Measurements from ENCODE around the gene SBK1.

Gene SBK1

DNA sequence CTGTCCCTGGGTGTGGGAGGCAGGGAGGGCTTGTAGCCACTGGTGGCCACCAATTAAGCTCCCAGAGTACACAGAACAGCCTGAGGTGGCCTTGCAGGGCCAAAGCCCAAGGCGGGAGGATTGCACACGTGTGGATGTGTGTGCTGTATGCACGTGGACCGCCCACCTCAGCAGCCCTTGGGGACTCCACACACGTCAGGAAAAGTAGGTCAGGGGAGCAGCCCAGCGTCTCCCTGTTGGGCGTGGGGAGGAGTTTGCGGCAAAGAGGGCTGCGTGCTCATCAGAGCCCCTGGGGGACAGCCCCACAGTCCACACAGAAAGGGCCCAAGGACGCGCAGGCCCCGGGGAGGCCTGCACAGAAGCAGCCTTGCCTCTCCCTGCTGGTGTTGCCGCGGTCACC, 19.6 kb downstream of the SBK1 start:
- TF ChIP-seq, protein P1, sequence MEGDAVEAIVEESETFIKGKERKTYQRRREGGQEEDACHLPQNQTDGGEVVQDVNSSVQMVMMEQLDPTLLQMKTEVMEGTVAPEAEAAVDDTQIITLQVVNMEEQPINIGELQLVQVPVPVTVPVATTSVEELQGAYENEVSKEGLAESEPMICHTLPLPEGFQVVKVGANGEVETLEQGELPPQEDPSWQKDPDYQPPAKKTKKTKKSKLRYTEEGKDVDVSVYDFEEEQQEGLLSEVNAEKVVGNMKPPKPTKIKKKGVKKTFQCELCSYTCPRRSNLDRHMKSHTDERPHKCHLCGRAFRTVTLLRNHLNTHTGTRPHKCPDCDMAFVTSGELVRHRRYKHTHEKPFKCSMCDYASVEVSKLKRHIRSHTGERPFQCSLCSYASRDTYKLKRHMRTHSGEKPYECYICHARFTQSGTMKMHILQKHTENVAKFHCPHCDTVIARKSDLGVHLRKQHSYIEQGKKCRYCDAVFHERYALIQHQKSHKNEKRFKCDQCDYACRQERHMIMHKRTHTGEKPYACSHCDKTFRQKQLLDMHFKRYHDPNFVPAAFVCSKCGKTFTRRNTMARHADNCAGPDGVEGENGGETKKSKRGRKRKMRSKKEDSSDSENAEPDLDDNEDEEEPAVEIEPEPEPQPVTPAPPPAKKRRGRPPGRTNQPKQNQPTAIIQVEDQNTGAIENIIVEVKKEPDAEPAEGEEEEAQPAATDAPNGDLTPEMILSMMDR (IDR thresholded peaks at IDR 0.05; ENCODE audit: borderline replicate concordance, insufficient read depth, low read depth, low read length) = no peak
- H3K4me3 ChIP-seq (ENCODE audit: low read depth, low read length) = no peak overlapping the region

GRCh38 chr16:28312327-28312726, 20.0 kb downstream of the SBK1 start:
- TF ChIP-seq, protein P1 (IDR thresholded peaks at IDR 0.05; ENCODE audit: borderline replicate concordance, insufficient read depth, low read depth, low read length) = no peak

GRCh38 chr16:28313587-28313986, 21.3 kb downstream of the SBK1 start:
- TF ChIP-seq, protein P1 (IDR thresholded peaks at IDR 0.05; ENCODE audit: borderline replicate concordance, insufficient read depth, low read depth, low read length) = no peak
- H3K4me3 ChIP-seq (ENCODE audit: low read depth, low read length) = no peak overlapping the region

More at GRCh38 chr16:28312327-28312726, 20.0 kb downstream of the SBK1 start:
- no peak overlapping the region for H3K4me3 ChIP-seq (ENCODE audit: low read depth, low read length)

- no peak overlapping the region for H3K4me3 ChIP-seq (ENCODE audit: low read depth, low read length)
- TF ChIP-seq, protein P1 (IDR thresholded peaks at IDR 0.05; ENCODE audit: borderline replicate concordance, insufficient read depth, low read depth, low read length) = no peak
Measured at GRCh38 chr16:28316054-28316453, 23.7 kb downstream of the SBK1 start.

- TF ChIP-seq, protein P1 (IDR thresholded peaks at IDR 0.05; ENCODE audit: borderline replicate concordance, insufficient read depth, low read depth, low read length) = peak; percentile 95
- no peak overlapping the region for H3K4me3 ChIP-seq (ENCODE audit: low read depth, low read length)
Measured at GRCh38 chr16:28317040-28317880, 24.9 kb downstream of the SBK1 start.

DNA sequence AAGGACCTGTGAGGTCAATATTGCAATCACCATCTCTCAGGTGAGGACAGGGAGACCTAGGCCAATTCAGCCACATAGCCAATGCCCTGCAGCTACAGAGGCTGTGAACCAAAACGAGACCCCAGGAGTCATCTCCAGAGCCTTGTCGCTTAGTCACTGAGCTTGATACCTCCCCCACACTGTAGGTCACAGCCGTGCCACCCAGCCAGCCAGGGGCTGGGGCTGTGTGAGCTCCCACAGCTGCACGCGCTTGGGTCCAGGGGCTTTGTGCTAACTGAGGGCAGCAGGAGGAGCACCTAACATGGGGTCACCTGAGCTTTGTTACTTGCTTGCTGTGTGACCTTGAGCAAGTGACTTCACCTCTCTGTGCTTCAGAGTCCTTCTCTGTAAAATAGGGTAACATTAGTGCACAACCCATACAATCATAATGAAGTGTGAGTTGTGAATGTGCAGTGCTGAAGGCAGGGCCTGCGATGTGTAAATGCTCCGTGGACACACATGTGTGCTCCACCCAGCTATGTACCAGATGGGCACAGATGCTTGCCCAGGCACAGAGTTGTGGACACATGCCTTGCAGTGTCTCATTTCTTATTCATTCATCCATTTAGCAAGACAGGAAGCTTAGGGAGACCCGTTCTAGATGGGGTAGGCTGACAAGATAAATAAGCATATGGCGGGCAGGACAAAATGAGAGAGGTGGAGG, 25.9 kb downstream of the SBK1 start:
- TF ChIP-seq, protein P1 (IDR thresholded peaks at IDR 0.05; ENCODE audit: borderline replicate concordance, insufficient read depth, low read depth, low read length) = no peak
- H3K4me3 ChIP-seq (ENCODE audit: low read depth, low read length) = no peak overlapping the region
